ENCODE measurements around the gene BTBD2. TPM values are rescaled to one million over a fixed set of nuclear protein-coding genes. Genes with fewer than 3 reads are reported as not detected.

The BTBD2 gene
- total RNA-seq, 4 donors from 2014 or later = 57.8 to 114 (median 76.0) TPM

DNA sequence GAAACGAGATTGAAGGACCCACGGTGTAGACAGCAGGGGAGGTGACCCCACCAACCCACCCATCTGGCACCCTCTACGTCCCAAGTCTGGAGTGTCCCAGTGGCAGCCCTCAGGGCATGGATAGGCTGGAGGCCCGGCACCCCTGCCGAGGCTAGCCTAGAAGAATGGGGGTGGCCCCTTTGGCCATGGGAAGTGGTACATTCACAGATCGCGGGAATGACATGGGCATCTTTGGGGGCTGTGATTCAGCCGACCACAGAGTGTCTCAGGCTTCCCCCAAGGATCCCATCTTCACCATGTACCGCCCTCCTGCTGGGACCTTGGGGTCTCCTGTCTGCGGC is 46.8 kb upstream of the BTBD2 start:
- H3K4me1 ChIP-seq = peaks cover 0 to 64% (median 26%) of the 10 kb centered on the region in 4 donors

DNA sequence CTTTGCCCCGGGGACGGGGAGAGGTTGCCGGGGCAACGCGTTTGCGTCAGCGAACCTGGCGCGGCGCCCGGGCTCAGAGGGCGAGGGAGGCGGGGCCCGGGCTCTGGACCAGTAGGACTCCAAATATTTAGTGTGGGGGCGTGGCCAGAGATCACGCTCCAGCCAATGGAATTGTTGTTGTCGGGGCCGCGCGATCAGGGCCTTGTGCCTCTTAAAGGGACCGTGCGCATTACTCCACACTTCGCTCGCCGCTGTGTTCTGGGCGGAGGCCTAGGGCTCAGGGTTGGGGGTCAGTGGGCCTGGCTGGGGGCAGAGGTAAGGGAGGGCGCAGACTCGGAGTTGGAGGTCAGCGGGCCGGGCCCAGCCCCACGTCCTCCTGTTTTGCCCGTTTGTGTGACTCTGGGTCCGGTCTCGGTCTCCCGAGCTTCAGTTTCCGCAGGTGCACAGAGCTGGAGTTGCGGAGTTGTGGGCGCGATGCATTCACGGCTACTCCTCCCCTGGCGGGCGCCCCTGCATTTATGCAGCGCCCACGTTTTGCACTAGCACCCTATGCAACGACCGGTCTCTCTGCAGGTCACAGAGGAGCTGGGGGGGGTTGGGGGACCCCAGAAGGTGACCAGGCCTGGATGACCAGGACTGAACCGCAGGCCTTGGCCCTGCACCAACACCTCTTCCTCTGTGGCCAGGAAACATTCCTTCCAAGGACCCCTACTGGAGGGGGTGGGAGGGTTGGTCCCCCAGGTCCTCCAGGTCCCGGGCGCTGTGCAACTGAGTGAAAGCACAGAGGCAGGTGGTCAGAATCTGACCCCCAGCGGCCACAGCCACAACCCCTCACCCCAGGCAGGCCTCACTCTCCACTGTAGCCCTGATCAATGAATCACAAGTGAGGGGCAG is 46.2 kb upstream of the BTBD2 start:
- Histone ChIP-seq H3K4me3 (peak overlapping the region; percentile 70 to 95 (median 86)), H3K9me3 (no peaks in the 10 kb centered on the region), H3K27ac (peak overlapping the region; percentile 99 to 100 (median 100)), H3K4me1 (peaks cover 0 to 67% (median 32%) of the 10 kb centered on the region in 4 donors), H3K36me3 (no peaks in the 10 kb centered on the region), H3K27me3 (no peaks in the 10 kb centered on the region)
- TF ChIP-seq, protein P1, sequence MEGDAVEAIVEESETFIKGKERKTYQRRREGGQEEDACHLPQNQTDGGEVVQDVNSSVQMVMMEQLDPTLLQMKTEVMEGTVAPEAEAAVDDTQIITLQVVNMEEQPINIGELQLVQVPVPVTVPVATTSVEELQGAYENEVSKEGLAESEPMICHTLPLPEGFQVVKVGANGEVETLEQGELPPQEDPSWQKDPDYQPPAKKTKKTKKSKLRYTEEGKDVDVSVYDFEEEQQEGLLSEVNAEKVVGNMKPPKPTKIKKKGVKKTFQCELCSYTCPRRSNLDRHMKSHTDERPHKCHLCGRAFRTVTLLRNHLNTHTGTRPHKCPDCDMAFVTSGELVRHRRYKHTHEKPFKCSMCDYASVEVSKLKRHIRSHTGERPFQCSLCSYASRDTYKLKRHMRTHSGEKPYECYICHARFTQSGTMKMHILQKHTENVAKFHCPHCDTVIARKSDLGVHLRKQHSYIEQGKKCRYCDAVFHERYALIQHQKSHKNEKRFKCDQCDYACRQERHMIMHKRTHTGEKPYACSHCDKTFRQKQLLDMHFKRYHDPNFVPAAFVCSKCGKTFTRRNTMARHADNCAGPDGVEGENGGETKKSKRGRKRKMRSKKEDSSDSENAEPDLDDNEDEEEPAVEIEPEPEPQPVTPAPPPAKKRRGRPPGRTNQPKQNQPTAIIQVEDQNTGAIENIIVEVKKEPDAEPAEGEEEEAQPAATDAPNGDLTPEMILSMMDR (IDR thresholded peaks at IDR 0.05) = no peak
- TF ChIP-seq POLR2A (IDR thresholded peaks at IDR 0.05) = peak in 1 of 2 donors; percentile 76
- peak; percentile 99 to 100 (median 100) for DNase-seq

More for the DNA sequence above, 46.8 kb upstream of the BTBD2 start:
- peak overlapping the region in 3 of 4 donors; percentile 70 to 95 (median 86) for H3K4me3 ChIP-seq
- H3K36me3 ChIP-seq = no peaks in the 10 kb centered on the region
- no peaks in the 10 kb centered on the region for H3K27me3 ChIP-seq
- no peak for TF ChIP-seq POLR2A (IDR thresholded peaks at IDR 0.05)
- TF ChIP-seq, protein P1 (IDR thresholded peaks at IDR 0.05) = no peak
- peak overlapping the region; percentile 99 to 100 (median 100) for H3K27ac ChIP-seq
- DNase-seq = no peak
- no peaks in the 10 kb centered on the region for H3K9me3 ChIP-seq

DNA sequence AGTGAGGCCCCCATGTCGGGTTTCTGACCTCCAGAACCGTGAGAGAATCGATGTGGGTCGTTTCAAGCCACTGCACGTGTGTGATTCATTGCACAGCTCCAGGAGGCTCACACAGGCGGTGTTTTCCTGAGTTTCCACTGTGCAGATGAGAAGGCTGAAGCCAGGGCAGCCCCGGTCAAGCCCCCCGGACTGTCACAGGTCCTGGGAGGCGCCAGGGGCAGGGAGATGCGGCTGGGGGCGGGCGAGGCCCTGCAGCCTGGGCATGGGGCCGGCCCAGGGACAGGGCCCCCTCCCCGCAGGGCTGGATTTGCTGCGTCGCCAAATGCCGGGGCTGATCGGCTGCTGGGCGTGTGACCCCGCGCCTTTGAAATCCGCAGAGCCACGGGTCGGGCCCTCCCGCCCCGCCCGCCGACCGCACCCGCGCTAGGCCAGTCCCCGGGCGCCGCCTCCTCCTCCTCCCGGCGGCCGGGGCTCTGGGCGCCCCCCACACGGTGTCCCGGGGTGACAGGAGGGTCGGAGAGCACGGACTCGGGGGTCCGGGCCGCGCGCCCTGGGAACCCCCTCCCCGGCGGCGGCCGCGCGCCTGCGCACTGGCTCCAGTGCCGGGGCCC is 45.5 kb upstream of the BTBD2 start:
- TF ChIP-seq POLR2A (IDR thresholded peaks at IDR 0.05) = peak; percentile 63 to 65
- TF ChIP-seq, protein P1 (IDR thresholded peaks at IDR 0.05) = no peak
- peaks cover 3 to 69% (median 38%) of the 10 kb centered on the region in 4 donors for H3K4me1 ChIP-seq
- peak in 2 of 3 donors; percentile 82 to 92 for DNase-seq

DNA sequence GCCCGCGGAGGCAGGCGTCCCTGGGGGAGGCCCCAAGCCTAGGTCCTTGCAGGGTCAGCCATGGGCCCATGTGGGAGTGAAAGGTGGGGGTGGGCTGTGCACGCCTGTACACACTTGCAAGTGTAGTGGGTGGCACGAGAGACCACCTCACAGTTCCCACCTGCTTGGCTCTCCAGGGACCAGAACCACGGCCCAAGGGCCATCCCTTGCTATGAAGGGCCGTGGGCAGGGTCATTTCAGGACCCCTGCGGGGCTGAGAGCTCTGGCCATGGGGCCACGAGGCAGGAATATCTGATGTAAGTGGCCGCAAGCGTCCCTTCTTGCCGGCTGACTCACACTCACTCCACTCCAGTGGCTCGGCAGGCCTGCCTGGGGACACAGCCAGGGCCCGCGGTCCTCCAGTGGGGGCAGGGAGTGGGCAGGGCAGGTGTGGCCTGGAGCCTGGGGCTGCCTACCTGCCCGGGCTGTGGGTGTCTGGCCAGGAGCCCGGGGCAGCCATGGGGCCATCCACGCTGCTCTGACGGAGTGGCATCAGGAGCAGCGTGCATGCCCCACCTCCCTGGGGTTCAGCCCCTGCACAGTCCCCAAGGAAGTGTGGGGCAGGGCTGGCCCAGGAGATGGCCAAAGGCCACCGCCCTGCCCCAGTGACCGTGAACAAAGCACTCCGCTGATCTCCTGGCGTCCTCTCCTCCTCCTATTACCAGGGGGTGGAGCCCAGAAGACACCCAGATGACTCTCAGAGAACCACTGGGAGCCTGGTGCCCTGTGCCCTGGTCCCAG is 44.1 kb upstream of the BTBD2 start:
- peak; percentile 81 to 87 for TF ChIP-seq POLR2A (IDR thresholded peaks at IDR 0.05)
- TF ChIP-seq, protein P1 (IDR thresholded peaks at IDR 0.05) = peak in 1 of 6 experiments; percentile 9
- H3K27ac ChIP-seq = peak overlapping the region; percentile 99 to 100 (median 100)
- no peaks in the 10 kb centered on the region for H3K36me3 ChIP-seq
- H3K4me1 ChIP-seq = peaks cover 4 to 78% (median 51%) of the 10 kb centered on the region in 4 donors
- DNase-seq = peak in 2 of 3 donors; percentile 92 to 93
- no peaks in the 10 kb centered on the region for H3K9me3 ChIP-seq
- no peaks in the 10 kb centered on the region for H3K27me3 ChIP-seq
- peak overlapping the region in 2 of 4 donors; percentile 70 to 86 for H3K4me3 ChIP-seq

More for the DNA sequence above, 45.5 kb upstream of the BTBD2 start:
- H3K4me3 ChIP-seq = peak overlapping the region; percentile 70 to 95 (median 86)
- H3K27me3 ChIP-seq = no peaks in the 10 kb centered on the region
- H3K9me3 ChIP-seq = no peaks in the 10 kb centered on the region
- H3K27ac ChIP-seq = peak overlapping the region; percentile 99 to 100 (median 100)
- no peaks in the 10 kb centered on the region for H3K36me3 ChIP-seq

Data from Peyer's patch (tissue), 4 donors.